H1 (cell line): Measurements from ENCODE around the gene TASP1. TPM values are rescaled to one million over a fixed set of nuclear protein-coding genes. Genes with fewer than 3 reads are reported as not detected.

Experiments
- BCL11A ChIP-seq, 2 experiments: IDR thresholded peaks; one replicate each; pipeline ENCODE4 v1.6.1; 2011; ENCODE audit warnings: low read depth in 2 of 2, low read length in 2 of 2, mild to moderate bottlenecking in 2 of 2
- CHD2 ChIP-seq: IDR thresholded peaks from 2 replicates; pipeline ENCODE4 v1.6.1; 2012; ENCODE audit warnings: low read length, improper control_type of control experiment
- E2F6 ChIP-seq: IDR thresholded peaks from 2 replicates; pipeline ENCODE4 v1.6.1; 2012; ENCODE audit warnings: inconsistent platforms
- JUND ChIP-seq: IDR thresholded peaks from 2 replicates; pipeline ENCODE4 v1.6.1; 2011; ENCODE audit warnings: mild to moderate bottlenecking, improper control_type of control experiment, low read length
- KDM1A ChIP-seq: fragments of 200-600, 300-600 bp; sonication (generic); IDR thresholded peaks from 2 replicates; pipeline ENCODE4 v1.7.1; 2016; ENCODE audit warnings: mild to moderate bottlenecking, low read length, borderline replicate concordance
- MAX ChIP-seq: IDR thresholded peaks from 2 replicates; pipeline ENCODE4 v1.6.1; 2012; ENCODE audit warnings: inconsistent platforms
- NRF1 ChIP-seq: IDR thresholded peaks from 2 replicates; pipeline ENCODE4 v1.6.1; 2011; ENCODE audit warnings: mild to moderate bottlenecking, low read depth, low read length, improper control_type of control experiment
- POLR2A ChIP-seq, 2 experiments: IDR thresholded peaks; 1 replicate in 1 of 2; 2 replicates in 1 of 2; pipeline ENCODE4 v1.6.1; 2011; ENCODE audit warnings: low read depth in 2 of 2, low read length in 2 of 2, mild to moderate bottlenecking in 2 of 2; ENCODE audit errors: control extremely low read depth in 1 of 2
- POLR2AphosphoS5 ChIP-seq: IDR thresholded peaks from 2 replicates; pipeline ENCODE4 v1.6.1; 2011; ENCODE audit warnings: low read depth, low read length
- SP1 ChIP-seq: IDR thresholded peaks from 2 replicates; pipeline ENCODE4 v1.6.1; 2011; ENCODE audit warnings: low read depth, low read length
- SP2 ChIP-seq: IDR thresholded peaks from 2 replicates; pipeline ENCODE4 v1.6.1; 2012; ENCODE audit warnings: mild to moderate bottlenecking, low read length, inconsistent platforms
- TAF7 ChIP-seq: optimal IDR thresholded peaks from 2 replicates; pipeline ENCODE3; 2011; ENCODE audit warnings: low read depth, mild to moderate bottlenecking, inconsistent platforms, low read length, moderate library complexity, borderline replicate concordance
- TBP ChIP-seq: IDR thresholded peaks from 2 replicates; pipeline ENCODE4 v1.6.1; 2011; ENCODE audit warnings: low read depth, low read length, improper control_type of control experiment
- USF2 ChIP-seq: IDR thresholded peaks from 2 replicates; pipeline ENCODE4 v1.6.1; 2011; ENCODE audit warnings: low read length, improper control_type of control experiment
- polyA plus RNA-seq, 7 experiments: library from polyadenylated mRNA; depleted of rRNA in 3 of 7; stranded (reverse) in 5 of 7; unstranded in 2 of 7; fragments of >200 nt in 5 of 7; fragments of 200-250 nt in 2 of 7; gene quantifications; 1 replicate in 5 of 7; 2 replicates in 1 of 7; 4 replicates in 1 of 7; pipeline versions ENCODE4 v1.2.1 to v1.2.3, GENCODE V29; 2011 to 2013; ENCODE audit warnings: missing spikeins in 2 of 7, mixed read lengths in 2 of 7
- total RNA-seq: library from RNA; stranded (reverse); fragmentation: NEBNext Ultra II Directional; extraction: Animal tissue kit (Norgen Biotek cat#: 25700); gene quantifications from 2 replicates; pipeline ENCODE4 v1.2.1, GENCODE V29; 2021

The TASP1 gene
- total and polyA plus RNA-seq, 2 of the 8 experiments (the other 6 are each of a cell fraction or from before 2014, with no cell fraction given), result 4.5 to 10.9 TPM

- TF ChIP-seq USF2 (peak; percentile 92), TAF7 (no peak), TBP (peak; percentile 66), CHD2 (no peak), MAX (no peak; the same call in 1 of the 2 replicates), NRF1 (peak; percentile 75), POLR2AphosphoS5 (peak; percentile 32; the same call in 1 of the 2 replicates), SP1 (0 out of 2 replicates have a peak, but pooled peaks have one; percentile 14), POLR2A (IDR thresholded peaks at IDR 0.05; ENCODE audit: control extremely low read depth in 1 of 2, low read depth in 2 of 2, low read length in 2 of 2) (no peak), E2F6 (peak; percentile 35; the same call in 1 of the 2 replicates), BCL11A (IDR thresholded peaks at IDR 0.05; ENCODE audit: low read depth in 2 of 2, low read length in 2 of 2) (no peak), KDM1A (no peak), JUND (no peak), SP2 (no peak)
Observed at GRCh38 chr20:13638496-13639149, at the start of gene TASP1 (continued).
